Activated T-helper 17 cell treated with anti-CD3 and anti-CD28 coated beads, Interleukin-2, amount 50 U/mL, for 72 hours (primary cell): ENCODE data around the gene PIK3CA. TPM values are rescaled to one million over a fixed set of nuclear protein-coding genes. Genes with fewer than 3 reads are reported as not detected.
"Not testable (repeated sequence)": the region's sequence is repeated elsewhere in the genome, so short reads cannot be mapped to it uniquely, and the experiment has no call there.

ENCODE experiments used
- ATAC-seq: fragments of 150-1000 bp; cut with Tn5 transposase; replicated peaks from 2 replicates; pipeline ENCODE4 v1.10.0; 2021; ENCODE audit warnings: mild to moderate bottlenecking, moderate library complexity
- H3K27ac Mint-ChIP-seq: one replicate; pipeline ENCODE4 v1.8.0; 2022; ENCODE audit warnings: mixed read lengths
- H3K27me3 Mint-ChIP-seq: one replicate; pipeline ENCODE4 v1.8.0; 2022; ENCODE audit warnings: mixed read lengths
- H3K36me3 Mint-ChIP-seq: one replicate; pipeline ENCODE4 v1.8.0; 2022; ENCODE audit warnings: low read depth, mild to moderate bottlenecking, mixed read lengths
- H3K4me1 Mint-ChIP-seq: one replicate; pipeline ENCODE4 v1.8.0; 2022; ENCODE audit warnings: mixed read lengths
- H3K4me3 Mint-ChIP-seq: one replicate; pipeline ENCODE4 v1.8.0; 2022; ENCODE audit warnings: mild to moderate bottlenecking, mixed read lengths
- H3K9me3 Mint-ChIP-seq: one replicate; pipeline ENCODE4 v1.8.0; 2022; ENCODE audit warnings: mixed read lengths
- total RNA-seq, 2 donors: library from RNA; stranded (reverse); gene quantifications; one replicate each; pipeline ENCODE4 v1.2.3, GENCODE V29; 2022

The PIK3CA gene
- total RNA-seq, 2 donors from 2014 or later: 11.9 to 17.8 TPM

GRCh38 chr3:179196098-179196497 lies 47.9 kb downstream of the PIK3CA start:
- Mint-ChIP-seq H3K27ac (peak overlapping the region; percentile 64), H3K4me3 (peak overlapping the region; percentile 14), H3K27me3 (no peaks in the 10 kb centered on the region), H3K36me3 (peaks cover 9% of the 10 kb centered on the region), H3K4me1 (peaks cover 25% of the 10 kb centered on the region), H3K9me3 (no peaks in the 10 kb centered on the region)
- peak; percentile 77 for ATAC-seq

DNA sequence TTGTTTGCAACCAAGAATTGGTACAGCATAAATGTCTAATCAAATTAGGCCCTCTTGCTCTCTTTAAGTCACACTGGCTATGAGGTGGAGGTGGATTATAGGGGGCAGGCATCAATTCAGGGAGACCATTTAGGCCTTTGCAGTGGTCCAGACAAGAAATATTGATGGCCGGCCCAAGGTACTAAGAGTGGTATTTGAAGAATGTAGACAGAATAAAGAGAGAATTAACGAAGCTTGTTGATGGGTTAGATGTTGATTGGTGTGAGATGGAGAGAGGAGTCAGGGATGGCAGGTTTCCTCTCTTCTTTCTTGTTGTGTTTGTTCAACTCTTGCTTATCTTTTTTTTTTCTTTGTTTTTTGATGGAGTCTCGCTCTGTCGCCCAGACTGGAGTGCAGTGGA lies 48.5 kb downstream of the PIK3CA start:
- H3K9me3 Mint-ChIP-seq: no peaks in the 10 kb centered on the region
- H3K36me3 Mint-ChIP-seq: peaks cover 15% of the 10 kb centered on the region
- no peak overlapping the region for H3K4me3 Mint-ChIP-seq
- peak overlapping the region; percentile 64 for H3K27ac Mint-ChIP-seq
- ATAC-seq: no peak
- peaks cover 25% of the 10 kb centered on the region for H3K4me1 Mint-ChIP-seq
- H3K27me3 Mint-ChIP-seq: no peaks in the 10 kb centered on the region

DNA sequence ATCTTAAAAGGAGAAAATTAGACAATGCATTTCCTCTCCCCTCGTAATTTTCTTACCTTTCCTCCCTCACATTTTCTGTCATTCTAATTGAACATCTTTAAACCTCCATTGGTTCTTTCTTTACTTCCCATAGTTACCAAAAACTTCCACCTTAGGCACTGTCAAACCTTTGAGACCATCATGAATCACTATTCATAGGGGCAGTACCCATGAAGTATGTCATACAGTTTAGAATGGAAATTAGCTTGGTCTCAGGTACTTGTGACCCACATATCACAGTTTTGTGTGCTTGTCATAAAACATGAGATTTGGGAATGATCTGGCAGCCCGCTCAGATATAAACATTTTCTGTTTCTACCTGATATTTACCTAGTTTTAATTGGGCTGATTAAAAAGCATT lies 52.6 kb downstream of the PIK3CA start:
- Mint-ChIP-seq H3K4me3 (no peak overlapping the region), H3K27me3 (no peaks in the 10 kb centered on the region), H3K27ac (peak overlapping the region; percentile 13), H3K4me1 (peaks cover 15% of the 10 kb centered on the region), H3K36me3 (peaks cover 47% of the 10 kb centered on the region), H3K9me3 (no peaks in the 10 kb centered on the region)
- ATAC-seq: peak; percentile 90

DNA sequence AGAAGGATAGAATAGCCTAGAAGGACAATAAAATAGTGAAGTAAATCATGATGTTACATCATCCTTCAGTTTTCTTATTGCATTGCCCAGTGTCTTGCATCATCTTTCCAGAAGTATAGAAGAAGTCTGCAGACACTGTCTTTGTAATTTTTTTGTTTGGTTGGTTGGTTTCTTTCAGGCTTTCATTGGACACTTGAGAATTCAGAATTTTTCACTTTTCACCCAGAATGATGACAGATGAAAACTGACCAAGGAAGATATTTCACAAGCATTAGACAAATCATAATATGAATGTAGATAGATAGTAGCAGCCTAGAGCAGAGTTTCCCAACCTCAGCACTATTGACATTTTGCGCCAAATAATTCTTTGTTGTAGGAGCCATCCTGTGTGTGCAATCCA lies 67.4 kb downstream of the PIK3CA start:
- H3K36me3 Mint-ChIP-seq: peaks cover 35% of the 10 kb centered on the region
- not testable (repeated sequence) for H3K4me3 Mint-ChIP-seq, H3K27ac Mint-ChIP-seq, H3K4me1 Mint-ChIP-seq, H3K9me3 Mint-ChIP-seq, H3K27me3 Mint-ChIP-seq, ATAC-seq

GRCh38 chr3:179218213-179218612 lies 70.1 kb downstream of the PIK3CA start:
- H3K27ac Mint-ChIP-seq, ATAC-seq, H3K4me3 Mint-ChIP-seq, H3K27me3 Mint-ChIP-seq, H3K9me3 Mint-ChIP-seq, H3K4me1 Mint-ChIP-seq: not testable (repeated sequence)
- peaks cover 48% of the 10 kb centered on the region for H3K36me3 Mint-ChIP-seq

DNA sequence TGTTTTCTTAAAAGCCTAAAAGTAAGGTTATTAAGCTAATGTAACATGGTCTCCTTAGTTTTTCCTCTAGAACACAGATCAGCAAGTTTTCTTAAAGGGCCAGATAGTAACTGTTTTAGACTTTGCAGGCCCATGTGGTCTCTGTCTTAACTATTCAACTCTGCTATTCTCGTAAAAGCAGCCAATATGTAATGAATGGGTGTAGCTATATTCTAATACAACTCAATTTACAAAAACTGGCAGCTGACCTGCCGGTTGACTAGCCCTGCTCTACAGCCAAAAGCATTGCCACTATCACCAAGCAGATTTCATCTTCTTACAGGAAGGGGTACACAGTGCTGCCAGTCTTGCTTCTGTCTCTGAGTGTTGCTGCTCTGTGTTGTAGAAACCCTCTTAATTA lies 75.4 kb downstream of the PIK3CA start:
- ATAC-seq: no peak
- H3K4me3 Mint-ChIP-seq: no peak overlapping the region
- H3K9me3 Mint-ChIP-seq: no peaks in the 10 kb centered on the region
- H3K27me3 Mint-ChIP-seq: no peaks in the 10 kb centered on the region
- no peak overlapping the region for H3K27ac Mint-ChIP-seq
- peaks cover 6% of the 10 kb centered on the region for H3K4me1 Mint-ChIP-seq
- peaks cover 84% of the 10 kb centered on the region for H3K36me3 Mint-ChIP-seq

DNA sequence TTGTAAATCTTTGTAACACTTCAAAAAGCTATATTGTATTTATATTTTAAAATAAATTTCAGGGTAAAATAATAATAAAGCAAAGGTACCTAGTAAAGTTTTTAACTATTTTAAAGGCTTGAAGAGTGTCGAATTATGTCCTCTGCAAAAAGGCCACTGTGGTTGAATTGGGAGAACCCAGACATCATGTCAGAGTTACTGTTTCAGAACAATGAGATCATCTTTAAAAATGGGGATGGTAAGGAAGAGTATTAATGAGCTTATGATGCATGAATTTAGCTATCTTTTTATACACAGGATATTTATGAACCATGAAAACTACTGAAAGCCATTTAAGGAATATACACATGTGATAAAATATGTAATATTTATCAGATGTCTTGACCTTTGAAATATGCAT lies 76.4 kb downstream of the PIK3CA start:
- Mint-ChIP-seq H3K4me1 (peaks cover 6% of the 10 kb centered on the region), H3K27ac (no peak overlapping the region), H3K27me3 (no peaks in the 10 kb centered on the region), H3K4me3 (no peak overlapping the region), H3K9me3 (no peaks in the 10 kb centered on the region), H3K36me3 (peaks cover 75% of the 10 kb centered on the region)
- ATAC-seq: no peak

DNA sequence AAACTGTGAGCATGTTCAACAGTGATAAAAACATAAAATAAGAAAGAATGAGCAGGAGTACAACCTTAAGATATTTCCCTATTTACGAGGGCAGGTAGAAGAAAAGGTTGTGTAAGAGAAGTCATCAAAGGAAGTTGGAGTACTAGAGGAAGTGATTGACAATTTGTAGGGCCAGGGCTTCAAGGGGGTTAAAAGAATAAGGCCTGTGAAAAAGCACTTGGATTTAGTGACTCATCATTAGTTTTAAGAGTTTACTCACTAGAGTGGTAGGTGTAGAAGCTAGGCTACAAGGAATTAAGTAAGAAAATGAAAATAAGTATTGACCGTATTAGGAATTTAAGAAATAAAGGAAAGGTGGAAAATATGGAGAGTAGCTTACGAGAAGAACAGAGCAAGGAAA lies 79.2 kb downstream of the PIK3CA start:
- ATAC-seq: no peak
- H3K4me1 Mint-ChIP-seq: peaks cover 6% of the 10 kb centered on the region
- no peaks in the 10 kb centered on the region for H3K27me3 Mint-ChIP-seq
- H3K9me3 Mint-ChIP-seq: no peaks in the 10 kb centered on the region
- peak overlapping the region; percentile 17 for H3K27ac Mint-ChIP-seq
- H3K4me3 Mint-ChIP-seq: no peak overlapping the region
- peaks cover 82% of the 10 kb centered on the region for H3K36me3 Mint-ChIP-seq

GRCh38 chr3:179229177-179229576 lies 81.0 kb downstream of the PIK3CA start:
- Mint-ChIP-seq H3K4me1 (peaks cover 6% of the 10 kb centered on the region), H3K27ac (no peak overlapping the region), H3K9me3 (no peaks in the 10 kb centered on the region), H3K4me3 (no peak overlapping the region), H3K27me3 (no peaks in the 10 kb centered on the region), H3K36me3 (peaks cover 83% of the 10 kb centered on the region)
- ATAC-seq: no peak

DNA sequence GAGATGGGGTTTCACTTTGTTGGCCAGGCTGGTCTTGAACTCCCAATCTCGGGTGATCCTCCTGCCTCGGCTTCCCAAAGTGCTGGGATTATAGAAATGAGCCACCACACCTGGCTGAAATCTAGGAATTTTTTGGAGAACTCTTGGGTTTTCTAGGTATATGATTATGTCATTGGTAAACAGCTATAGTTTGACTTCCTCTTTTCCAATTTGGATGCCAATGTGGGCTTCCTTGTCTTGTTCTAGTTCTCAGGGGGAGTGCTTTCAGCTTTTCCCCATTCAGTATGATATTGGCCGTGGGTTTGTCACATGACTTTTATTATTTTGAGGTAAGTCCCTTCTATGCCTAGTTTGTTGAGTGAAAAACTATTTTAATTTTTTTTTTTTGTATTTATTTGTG lies 84.9 kb downstream of the PIK3CA start:
- Mint-ChIP-seq H3K27ac (no peak overlapping the region), H3K4me1 (no peaks in the 10 kb centered on the region), H3K4me3 (no peak overlapping the region), H3K9me3 (no peaks in the 10 kb centered on the region), H3K27me3 (no peaks in the 10 kb centered on the region), H3K36me3 (peaks cover 67% of the 10 kb centered on the region)
- no peak for ATAC-seq

DNA sequence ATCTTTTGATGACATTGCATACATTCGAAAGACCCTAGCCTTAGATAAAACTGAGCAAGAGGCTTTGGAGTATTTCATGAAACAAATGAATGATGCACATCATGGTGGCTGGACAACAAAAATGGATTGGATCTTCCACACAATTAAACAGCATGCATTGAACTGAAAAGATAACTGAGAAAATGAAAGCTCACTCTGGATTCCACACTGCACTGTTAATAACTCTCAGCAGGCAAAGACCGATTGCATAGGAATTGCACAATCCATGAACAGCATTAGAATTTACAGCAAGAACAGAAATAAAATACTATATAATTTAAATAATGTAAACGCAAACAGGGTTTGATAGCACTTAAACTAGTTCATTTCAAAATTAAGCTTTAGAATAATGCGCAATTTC lies 86.0 kb downstream of the PIK3CA start:
- Mint-ChIP-seq H3K4me3 (no peak overlapping the region), H3K27me3 (no peaks in the 10 kb centered on the region), H3K9me3 (no peaks in the 10 kb centered on the region), H3K36me3 (peaks cover 63% of the 10 kb centered on the region), H3K4me1 (no peaks in the 10 kb centered on the region), H3K27ac (no peak overlapping the region)
- no peak for ATAC-seq

DNA sequence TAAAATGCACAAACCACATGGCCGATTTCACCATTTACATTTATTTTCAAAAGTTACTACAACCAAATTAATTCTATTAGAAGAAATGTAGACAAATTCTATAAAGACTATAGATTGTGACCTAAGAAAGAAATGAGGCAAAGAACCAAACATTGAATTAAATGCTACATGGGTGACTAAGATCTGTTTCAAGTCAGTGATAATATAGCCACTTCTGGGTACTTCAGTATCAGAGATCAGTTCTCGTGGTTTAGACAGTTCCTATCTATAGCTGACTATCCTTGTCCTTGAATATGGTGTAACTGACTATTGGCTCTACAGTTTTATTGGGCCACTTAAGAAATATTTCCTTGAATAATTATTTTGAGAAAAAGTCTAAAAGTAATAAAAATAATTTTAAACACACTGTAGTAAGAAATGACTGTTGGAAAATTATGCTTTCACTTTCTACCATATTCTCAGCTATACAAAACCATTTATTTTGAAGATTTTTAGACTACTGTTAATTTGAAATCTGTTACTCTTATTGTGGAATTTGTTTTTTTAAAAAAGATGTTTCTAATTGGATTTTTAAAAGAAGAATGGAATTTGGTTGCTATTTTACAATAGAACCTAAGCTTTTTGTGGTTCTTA lies 88.6 kb downstream of the PIK3CA start:
- H3K36me3 Mint-ChIP-seq: peaks cover 40% of the 10 kb centered on the region
- no peaks in the 10 kb centered on the region for H3K27me3 Mint-ChIP-seq
- no peak overlapping the region for H3K27ac Mint-ChIP-seq
- H3K4me1 Mint-ChIP-seq: no peaks in the 10 kb centered on the region
- no peak overlapping the region for H3K4me3 Mint-ChIP-seq
- peak; percentile 61 for ATAC-seq
- no peaks in the 10 kb centered on the region for H3K9me3 Mint-ChIP-seq

DNA sequence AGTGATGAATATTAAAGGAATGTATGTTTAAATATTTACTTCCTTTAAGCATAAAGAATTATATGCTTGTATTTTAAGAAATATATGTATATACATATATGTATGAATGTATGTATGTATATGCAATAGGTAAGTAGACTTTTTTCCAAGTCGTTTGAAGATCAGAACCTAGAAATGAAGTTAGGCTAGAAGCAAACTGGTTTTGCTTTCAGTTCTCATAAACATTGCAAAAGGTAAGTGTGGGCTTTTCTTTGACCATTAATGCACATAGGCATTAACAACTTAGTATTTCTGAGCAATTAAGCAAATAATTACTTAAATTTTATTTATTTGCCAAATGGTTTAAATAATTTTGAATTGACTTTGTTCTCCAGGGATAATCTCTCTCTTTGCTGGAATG lies 92.1 kb downstream of the PIK3CA start:
- H3K4me3 Mint-ChIP-seq, H3K27me3 Mint-ChIP-seq, ATAC-seq, H3K9me3 Mint-ChIP-seq, H3K27ac Mint-ChIP-seq, H3K36me3 Mint-ChIP-seq, H3K4me1 Mint-ChIP-seq: not testable (repeated sequence)

DNA sequence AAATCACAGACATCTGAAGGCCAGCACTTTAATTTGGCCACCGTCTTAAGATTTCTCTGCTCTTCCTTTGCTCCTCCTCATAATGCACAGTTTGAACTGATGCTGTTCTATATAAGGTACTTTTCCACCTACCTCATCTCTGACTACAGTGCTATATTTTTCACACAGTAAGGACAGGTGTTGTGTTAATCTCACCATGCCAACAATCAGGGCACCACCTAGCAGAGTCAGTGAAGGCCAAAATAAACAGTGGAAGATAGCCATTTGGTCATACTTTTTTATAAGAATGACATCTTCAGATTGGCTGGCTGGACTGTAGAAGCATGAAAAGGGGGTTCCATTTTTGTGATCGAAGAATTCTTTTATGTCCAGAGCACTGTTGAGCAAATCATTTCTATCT lies 94.7 kb downstream of the PIK3CA start:
- not testable (repeated sequence) for H3K36me3 Mint-ChIP-seq, H3K27me3 Mint-ChIP-seq, H3K27ac Mint-ChIP-seq, H3K4me1 Mint-ChIP-seq, H3K4me3 Mint-ChIP-seq, ATAC-seq, H3K9me3 Mint-ChIP-seq

- Mint-ChIP-seq H3K36me3 (no peaks in the 10 kb centered on the region), H3K4me3 (no peak overlapping the region), H3K9me3 (no peaks in the 10 kb centered on the region), H3K27ac (no peak overlapping the region), H3K4me1 (no peaks in the 10 kb centered on the region), H3K27me3 (no peaks in the 10 kb centered on the region)
- no peak for ATAC-seq
Measured at GRCh38 chr3:179244878-179245277, 96.7 kb downstream of the PIK3CA start.
